DOHH2 (cell line): ENCODE results near the gene RIPOR3.

Experiments
- H3F3A ChIP-seq: fragments of 200-600 bp; sonication (generic), shearing (Covaris generic); 2 replicates; pipeline ENCODE4 v1.6.0; 2016; ENCODE audit warnings: antibody characterized with exemption, mild to moderate bottlenecking; ENCODE audit not compliant: control insufficient read depth, insufficient read depth
- H3K27ac ChIP-seq: fragments of 200-600 bp; sonication (generic); 2 replicates; pipeline ENCODE4 v1.5.1; 2014; ENCODE audit warnings: low read depth, mild to moderate bottlenecking, low read length, moderate library complexity
- H3K27me3 ChIP-seq: fragments of 200-600 bp; sonication (generic); 2 replicates; pipeline ENCODE4 v1.6.1; 2014; ENCODE audit warnings: mild to moderate bottlenecking, low read length, mixed read lengths; ENCODE audit not compliant: control insufficient read depth
- H3K36me3 ChIP-seq: fragments of 200-600 bp; sonication (generic); 2 replicates; pipeline ENCODE4 v1.6.1; 2014; ENCODE audit warnings: mild to moderate bottlenecking, low read length, moderate library complexity, mixed read lengths; ENCODE audit not compliant: control insufficient read depth
- H3K4me1 ChIP-seq: fragments of 200-600 bp; sonication (generic); 2 replicates; pipeline ENCODE4 v1.6.1; 2014; ENCODE audit warnings: mild to moderate bottlenecking, low read length, mixed read lengths; ENCODE audit not compliant: control insufficient read depth
- H3K4me2 ChIP-seq: fragments of 200-600 bp; sonication (generic); 2 replicates; pipeline ENCODE4 v1.6.0; 2014; ENCODE audit warnings: mild to moderate bottlenecking, low read length, moderate library complexity
- H3K4me3 ChIP-seq: fragments of 200-600 bp; sonication (generic); 2 replicates; pipeline ENCODE4 v1.5.1; 2014; ENCODE audit warnings: mild to moderate bottlenecking, low read length, mixed read lengths
- H3K79me2 ChIP-seq: fragments of 200-600 bp; sonication (generic); 2 replicates; pipeline ENCODE4 v1.6.1; 2014; ENCODE audit warnings: mild to moderate bottlenecking, low read length, mixed read lengths; ENCODE audit not compliant: control insufficient read depth
- H3K9me2 ChIP-seq: fragments of 200-600 bp; sonication (generic); replicated peaks from 2 replicates; pipeline ENCODE4 v1.6.1; 2014; ENCODE audit warnings: mild to moderate bottlenecking, low read length, mixed read lengths; ENCODE audit not compliant: control insufficient read depth
- H3K9me3 ChIP-seq: fragments of 200-600 bp; sonication (generic); 2 replicates; pipeline ENCODE4 v1.6.1; 2014; ENCODE audit warnings: antibody characterized with exemption, low read length, mixed read lengths; ENCODE audit not compliant: control insufficient read depth, insufficient read depth
- H4K20me1 ChIP-seq: fragments of 200-600 bp; sonication (generic); 2 replicates; pipeline ENCODE4 v1.6.0; 2014; ENCODE audit warnings: low read depth, mild to moderate bottlenecking, antibody characterized with exemption, low read length, moderate library complexity; ENCODE audit not compliant: control insufficient read depth, insufficient read depth
- CTCF ChIP-seq: fragments of 200-600 bp; sonication (generic); IDR thresholded peaks from one replicate; pipeline ENCODE4 v1.5.1; 2014; ENCODE audit warnings: antibody characterized with exemption, mild to moderate bottlenecking, low read depth, low read length; ENCODE audit not compliant: poor library complexity, severe bottlenecking
- EZH2phosphoT487 ChIP-seq: fragments of 200-600 bp; sonication (generic); IDR thresholded peaks from 2 replicates; pipeline ENCODE4 v1.6.1; 2017; ENCODE audit warnings: borderline replicate concordance, mild to moderate bottlenecking, antibody characterized with exemption, low read length, moderate library complexity, mixed read lengths

RIPOR3 gene

GRCh38 chr20:50734730-50735679 is 43.7 kb upstream of the RIPOR3 start:
- no peak overlapping the region for H3K4me3 ChIP-seq
- no peaks in the 10 kb centered on the region for H3K9me2 ChIP-seq
- H3K4me1 ChIP-seq, result peaks cover 21% of the 10 kb centered on the region
- no peaks in the 10 kb centered on the region for H4K20me1 ChIP-seq
- H3F3A ChIP-seq, result no peaks in the 10 kb centered on the region; the same call in 1 of the 2 replicates
- H3K79me2 ChIP-seq, result peaks cover 59% of the 10 kb centered on the region
- no peaks in the 10 kb centered on the region for H3K27me3 ChIP-seq
- H3K4me2 ChIP-seq, result no peak overlapping the region
- H3K27ac ChIP-seq, result no peak overlapping the region
- no peaks in the 10 kb centered on the region for H3K9me3 ChIP-seq
- no peak for TF ChIP-seq CTCF
- no peak for TF ChIP-seq EZH2phosphoT487
- peaks cover 11% of the 10 kb centered on the region for H3K36me3 ChIP-seq

GRCh38 chr20:50733644-50734349 is 42.5 kb upstream of the RIPOR3 start:
- Histone ChIP-seq H4K20me1 (no peaks in the 10 kb centered on the region), H3K4me3 (no peak overlapping the region; the same call in 1 of the 2 replicates), H3K4me2 (no peak overlapping the region), H3F3A (no peaks in the 10 kb centered on the region; the same call in 1 of the 2 replicates), H3K9me3 (no peaks in the 10 kb centered on the region), H3K27ac (no peak overlapping the region), H3K79me2 (peaks cover 59% of the 10 kb centered on the region), H3K9me2 (no peaks in the 10 kb centered on the region), H3K36me3 (peaks cover 11% of the 10 kb centered on the region), H3K4me1 (peaks cover 22% of the 10 kb centered on the region), H3K27me3 (no peaks in the 10 kb centered on the region)
- TF ChIP-seq CTCF (no peak), EZH2phosphoT487 (no peak)

- Histone ChIP-seq H3F3A (no peaks in the 10 kb centered on the region; the same call in 1 of the 2 replicates), H3K79me2 (peaks cover 56% of the 10 kb centered on the region)
Measured at GRCh38 chr20:50731930-50732690, 40.8 kb upstream of the RIPOR3 start.

More at GRCh38 chr20:50731930-50732690, 40.8 kb upstream of the RIPOR3 start:
- Histone ChIP-seq H3K36me3 (peaks cover 4% of the 10 kb centered on the region), H3K4me3 (peak overlapping the region; percentile 75), H3K27me3 (no peaks in the 10 kb centered on the region), H3K27ac (peak overlapping the region; percentile 27; the same call in 1 of the 2 replicates), H3K9me3 (no peaks in the 10 kb centered on the region), H3K4me2 (peak overlapping the region; percentile 80), H3K4me1 (peaks cover 22% of the 10 kb centered on the region), H3K9me2 (no peaks in the 10 kb centered on the region), H4K20me1 (no peaks in the 10 kb centered on the region)
- TF ChIP-seq CTCF (no peak), EZH2phosphoT487 (no peak)
